Upper lobe of left lung (tissue), 4 donors: Measurements from ENCODE around the gene WASHC4.

Source experiments
- CTCF ChIP-seq, 6 experiments: fragments of 450-650 bp in 4 of 6; fragments of 200-600 bp in 2 of 6; sonication (generic) in 2 of 6; IDR thresholded peaks; one replicate each; pipeline ENCODE4 v1.5.1; 2016 to 2019; ENCODE audit warnings: antibody characterized with exemption in 6 of 6
- EP300 ChIP-seq, 4 donors: sonication (generic); formaldehyde crosslinking; IDR thresholded peaks; one replicate each; pipeline ENCODE4 v1.5.1; 2017; ENCODE audit warnings: antibody characterized with exemption in 4 of 4, control low read depth in 2 of 4
- POLR2A ChIP-seq, 4 donors: fragments of 450-650 bp; IDR thresholded peaks; one replicate each; pipeline ENCODE4 v1.5.1; 2016 to 2017; ENCODE audit warnings: antibody characterized with exemption in 4 of 4, mild to moderate bottlenecking in 2 of 4

- TF ChIP-seq POLR2A (IDR thresholded peaks at IDR 0.05): no peak
- no peak for TF ChIP-seq CTCF (IDR thresholded peaks at IDR 0.05)
- TF ChIP-seq EP300 (IDR thresholded peaks at IDR 0.05): no peak
These were observed 30.6 kb upstream of the WASHC4 start for GRCh38 chr12:105076913-105077312.
